ENCODE results near the gene IGSF3.

IGSF3 gene

GRCh38 chr1:116531917-116532316 is 135.6 kb downstream of the IGSF3 start:
- Histone ChIP-seq H3K27ac (replicated peaks) (no peak overlapping the region), H3K27me3 (ENCODE audit: insufficient read depth, poor library complexity, severe bottlenecking) (no peaks in the 10 kb centered on the region), H3K4me3 (replicated peaks; ENCODE audit: insufficient read depth, low read length) (no peak overlapping the region)
- TF ChIP-seq POLR2AphosphoS5 (IDR thresholded peaks at IDR 0.05; ENCODE audit: low read depth) (no peak), CTCF (IDR thresholded peaks at IDR 0.05; ENCODE audit: insufficient read depth, low read length) (no peak), SPI1 (IDR thresholded peaks at IDR 0.05; ENCODE audit: borderline replicate concordance, low read depth) (no peak), REST (IDR thresholded peaks at IDR 0.05; ENCODE audit: insufficient replicate concordance, low read depth) (no peak), GABPA (IDR thresholded peaks at IDR 0.05; ENCODE audit: low read depth) (no peak)
- DNase-seq (ENCODE audit: low read depth in 1 of 2, low spot score in 1 of 2) = no peak

- Histone ChIP-seq H3K4me3 (replicated peaks; ENCODE audit: insufficient read depth, low read length) (no peak overlapping the region), H3K27me3 (ENCODE audit: insufficient read depth, poor library complexity, severe bottlenecking) (no peaks in the 10 kb centered on the region), H3K27ac (replicated peaks) (no peak overlapping the region)
- no peak for TF ChIP-seq POLR2AphosphoS5 (IDR thresholded peaks at IDR 0.05; ENCODE audit: low read depth)
- no peak for TF ChIP-seq SPI1 (IDR thresholded peaks at IDR 0.05; ENCODE audit: borderline replicate concordance, low read depth)
- no peak for TF ChIP-seq GABPA (IDR thresholded peaks at IDR 0.05; ENCODE audit: low read depth)
- no peak for TF ChIP-seq REST (IDR thresholded peaks at IDR 0.05; ENCODE audit: insufficient replicate concordance, low read depth)
- TF ChIP-seq CTCF (IDR thresholded peaks at IDR 0.05; ENCODE audit: insufficient read depth, low read length) = no peak
- no peak for DNase-seq (ENCODE audit: low read depth in 1 of 2, low spot score in 1 of 2)
These were observed 137.9 kb downstream of the IGSF3 start for GRCh38 chr1:116529681-116530080.

- H3K27me3 ChIP-seq (ENCODE audit: insufficient read depth, poor library complexity, severe bottlenecking) = no peaks in the 10 kb centered on the region
- TF ChIP-seq SPI1 (IDR thresholded peaks at IDR 0.05; ENCODE audit: borderline replicate concordance, low read depth) = no peak
- no peak for TF ChIP-seq GABPA (IDR thresholded peaks at IDR 0.05; ENCODE audit: low read depth)
- TF ChIP-seq REST (IDR thresholded peaks at IDR 0.05; ENCODE audit: insufficient replicate concordance, low read depth) = no peak
- TF ChIP-seq CTCF (IDR thresholded peaks at IDR 0.05; ENCODE audit: insufficient read depth, low read length) = no peak
- no peak for TF ChIP-seq POLR2AphosphoS5 (IDR thresholded peaks at IDR 0.05; ENCODE audit: low read depth)
- no peak for DNase-seq (ENCODE audit: low read depth in 1 of 2, low spot score in 1 of 2)
- no peak overlapping the region for H3K4me3 ChIP-seq (replicated peaks; ENCODE audit: insufficient read depth, low read length)
- no peak overlapping the region for H3K27ac ChIP-seq (replicated peaks)
These were observed 138.3 kb downstream of the IGSF3 start for GRCh38 chr1:116529199-116529631.
